GM21515 (cell line): ENCODE results near the gene ZBTB25.

Source experiments
- ATAC-seq: cut with Tn5 transposase; IDR thresholded peaks from one replicate; pipeline ENCODE4 v1.9.1; 2021; ENCODE audit not compliant: unreplicated experiment

The ZBTB25 gene

GRCh38 chr14:64400829-64401459 lies 102.7 kb downstream of the ZBTB25 start:
- no peak for ATAC-seq
